ENCODE results near the gene FLT3LG.

Gene FLT3LG

DNA sequence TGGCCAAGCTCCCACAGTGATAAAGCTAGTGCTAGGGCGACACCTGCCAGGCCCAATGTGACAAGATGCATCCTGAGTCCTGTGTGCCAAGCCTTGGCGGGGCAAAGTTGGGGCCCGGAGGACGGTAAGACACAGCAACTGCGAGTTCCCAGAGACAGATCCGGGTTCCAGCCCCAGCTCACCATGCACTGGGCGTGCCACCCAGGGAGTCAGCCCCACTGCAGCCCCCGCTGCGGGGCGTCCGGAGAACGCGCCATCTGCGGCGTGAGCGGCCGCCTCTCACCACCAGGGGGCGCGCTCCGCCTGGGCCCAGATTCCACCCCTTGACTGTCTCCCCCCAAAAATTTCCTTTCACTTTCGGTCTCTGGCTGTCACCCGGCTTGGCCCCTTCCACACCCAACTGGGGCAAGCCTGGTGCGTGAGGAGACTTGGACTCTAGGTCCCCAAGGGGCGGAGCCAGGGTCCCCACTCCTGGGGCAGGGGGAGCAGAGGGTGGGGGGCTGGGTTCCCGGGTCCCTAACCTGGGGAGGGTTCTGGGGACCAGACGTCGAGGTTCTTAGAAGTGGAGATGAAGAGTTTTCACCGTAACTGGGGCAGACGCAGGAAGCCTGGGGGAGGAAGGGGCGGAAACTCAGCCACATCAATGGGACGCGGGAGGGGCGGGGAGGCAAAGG lies at the start of gene FLT3LG:
FLT3LG (plus strand) TSS at position 348 of the 674 bp plus-strand sequence. CDS start 425 bp downstream, outside the sequence.
- DNase-seq: no peak

DNA sequence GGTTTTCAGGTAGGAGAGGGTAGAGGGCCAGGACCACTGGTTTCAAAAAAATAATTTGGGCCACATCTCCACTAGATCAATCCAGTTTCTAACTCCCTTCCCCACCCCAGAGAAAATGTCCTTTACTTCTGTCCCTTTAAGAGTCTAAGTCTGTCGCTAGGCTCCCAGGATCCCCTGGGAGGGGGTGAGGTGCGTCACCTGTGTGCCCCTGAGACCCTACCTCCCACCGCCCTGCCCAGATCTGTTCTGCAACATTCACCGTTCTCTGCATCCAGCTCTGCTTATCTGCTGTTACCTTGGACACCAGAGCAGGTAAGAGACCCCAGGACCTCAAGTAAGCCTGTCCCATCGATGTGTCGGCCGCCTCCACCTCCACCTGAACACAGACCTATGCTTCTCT lies 48.8 kb upstream of the FLT3LG start, which contains the start of gene GFY:
GFY (plus strand) TSS at position 211 of the 400 bp plus-strand sequence. CDS start 1,043 bp downstream, outside the sequence.
- DNase-seq: no peak

- DNase-seq: no peak
Observed at GRCh38 chr19:49425922-49426592, 48.0 kb upstream of the FLT3LG start.

- no peak for DNase-seq
Observed at GRCh38 chr19:49427339-49427738, 46.7 kb upstream of the FLT3LG start.

GRCh38 chr19:49427855-49428546 lies 46.0 kb upstream of the FLT3LG start:
- DNase-seq: no peak

DNA sequence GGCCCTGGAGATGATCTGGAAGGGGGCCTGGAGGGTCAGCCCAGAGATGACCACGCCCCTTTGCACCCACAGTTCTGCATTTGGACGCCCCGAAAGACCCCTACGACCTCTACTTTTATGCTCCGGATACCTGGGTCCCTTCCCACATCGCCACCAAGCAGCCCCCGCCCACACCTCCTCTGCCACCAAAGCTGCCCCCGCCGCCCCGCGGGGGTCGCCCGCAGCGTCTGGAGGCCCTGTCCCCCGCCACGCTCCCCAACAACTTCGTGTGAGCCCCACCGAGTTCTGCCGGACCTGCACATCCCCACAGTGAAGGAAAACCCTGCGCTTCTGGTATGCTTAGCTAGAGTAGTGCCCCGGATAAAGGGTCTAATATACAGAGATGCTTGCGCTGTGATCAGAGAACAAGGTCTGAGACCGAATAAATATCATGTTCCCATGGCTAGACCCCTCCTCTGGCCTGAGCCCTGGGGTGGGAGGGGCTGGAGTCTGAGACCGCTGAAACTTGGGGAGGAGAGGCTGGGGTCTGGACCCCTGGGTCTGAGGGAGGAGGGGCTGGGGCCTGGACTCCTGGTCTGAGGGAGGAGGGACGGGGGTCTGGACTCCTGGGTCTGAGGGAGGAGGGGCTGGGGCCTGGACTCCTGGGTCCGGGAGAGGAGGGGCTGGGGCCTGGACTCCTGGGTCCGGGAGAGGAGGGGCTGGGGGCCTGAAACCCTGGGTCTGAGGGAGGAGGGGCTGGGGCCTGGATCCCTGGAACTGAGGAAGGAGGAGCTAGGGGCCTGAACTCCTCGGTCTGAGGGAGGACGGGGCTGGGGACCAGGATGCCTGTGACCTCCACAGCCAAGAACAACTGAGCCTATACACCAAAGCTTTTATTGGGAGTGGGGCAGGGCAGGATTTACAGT lies 45.2 kb upstream of the FLT3LG start:
- DNase-seq: no peak

- DNase-seq: no peak
Observed at GRCh38 chr19:49430172-49430677, 43.8 kb upstream of the FLT3LG start.

DNA sequence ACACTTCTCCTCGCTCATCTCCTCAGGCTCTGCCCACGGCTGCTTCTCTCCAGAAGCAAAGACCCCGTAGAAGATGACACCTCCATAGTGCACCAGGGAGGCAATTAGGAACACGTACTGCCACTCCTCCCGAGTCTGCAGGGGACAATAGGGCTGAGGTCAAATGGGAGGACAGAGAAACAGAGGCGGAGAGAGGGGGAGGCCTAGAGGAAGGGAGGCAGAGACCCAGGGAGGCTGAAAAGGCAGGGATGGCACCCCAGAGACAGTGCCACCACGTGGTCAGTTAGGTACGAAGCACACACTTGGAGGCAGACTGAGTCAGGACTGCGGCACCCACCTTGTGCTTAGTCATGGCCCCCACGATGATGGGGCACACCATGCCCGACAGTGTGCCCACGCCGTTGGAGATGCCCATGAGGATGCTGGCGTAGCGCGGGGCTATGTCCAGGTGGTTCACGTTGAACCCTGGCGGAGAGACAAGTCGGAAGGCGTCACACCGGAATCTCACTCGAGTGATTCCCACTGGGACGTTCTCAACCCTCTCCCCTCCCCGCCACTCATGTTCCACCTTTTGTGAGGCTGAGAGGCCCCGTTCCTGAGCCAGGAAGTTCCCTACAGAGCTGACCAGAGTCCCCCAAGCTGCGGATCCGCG lies 43.2 kb upstream of the FLT3LG start:
- no peak for DNase-seq

DNA sequence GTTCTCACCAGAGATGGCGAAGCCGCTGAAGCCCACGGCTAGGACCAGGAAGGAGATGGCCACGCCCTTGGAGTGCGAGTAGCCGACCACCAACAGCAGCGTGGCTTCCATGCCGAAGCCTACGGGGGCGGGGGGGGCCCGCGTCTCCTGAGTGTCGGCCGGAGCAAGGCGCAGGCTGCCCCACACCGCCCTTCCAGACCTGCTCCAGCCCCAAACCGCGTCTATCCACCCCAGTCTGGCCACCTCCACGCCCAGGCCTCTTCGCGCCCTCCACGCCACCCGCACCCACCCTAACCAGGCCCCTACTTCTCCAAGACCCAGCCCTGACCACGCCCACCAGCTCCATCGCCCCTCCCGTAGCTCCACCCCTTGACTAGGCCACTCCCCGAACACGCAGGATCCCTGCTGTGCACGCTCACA lies 42.7 kb upstream of the FLT3LG start:
- DNase-seq: no peak

DNA sequence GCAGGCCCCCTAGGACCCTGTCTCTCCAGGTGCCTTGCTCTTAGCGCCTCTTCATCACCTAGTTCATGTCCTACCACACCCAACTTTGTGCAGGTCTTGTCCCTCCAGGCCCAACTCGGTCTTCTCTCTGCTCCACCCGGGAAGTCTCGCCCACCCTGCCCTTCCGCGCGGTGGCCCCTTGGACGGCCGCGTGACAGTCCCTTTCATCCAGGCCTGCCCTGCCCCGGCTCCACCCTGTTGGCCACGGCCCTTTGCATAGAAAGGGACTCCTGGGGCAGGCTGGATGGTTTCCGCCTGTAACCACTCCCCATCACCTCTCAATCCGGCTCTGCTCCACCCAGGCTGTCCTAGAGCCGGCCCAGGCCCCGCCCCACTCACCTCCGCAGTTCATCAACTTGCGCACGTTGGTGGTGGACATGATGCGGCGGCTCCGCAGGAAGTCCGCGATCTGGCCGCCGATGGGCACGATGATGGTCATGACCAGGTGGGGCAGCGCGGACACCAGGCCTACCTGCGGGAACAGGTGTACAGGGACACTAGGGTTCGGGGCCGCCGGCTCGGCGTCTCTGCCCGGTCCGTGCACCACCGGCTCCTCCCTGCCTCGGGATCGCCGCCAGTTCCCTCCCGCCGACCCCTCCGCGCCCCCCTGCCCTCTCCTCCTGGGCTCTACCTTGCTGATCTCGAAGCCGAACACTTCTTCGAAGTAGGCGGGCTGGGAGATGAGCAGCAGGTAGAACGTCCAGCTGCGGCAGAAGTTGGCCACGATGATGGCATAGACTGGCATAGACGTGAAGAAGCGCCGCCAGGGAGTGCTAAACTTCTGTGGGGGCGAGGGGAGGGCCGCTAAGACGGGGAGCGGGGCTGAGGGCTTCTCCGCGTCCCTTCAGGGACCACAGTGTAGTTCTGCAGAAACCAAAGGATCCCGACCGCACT lies 41.6 kb upstream of the FLT3LG start:
- no peak for DNase-seq

- DNase-seq: no peak
Observed at GRCh38 chr19:49433240-49433901, 40.6 kb upstream of the FLT3LG start.

- no peak for DNase-seq
Observed at GRCh38 chr19:49434907-49435583, 39.0 kb upstream of the FLT3LG start.

DNA sequence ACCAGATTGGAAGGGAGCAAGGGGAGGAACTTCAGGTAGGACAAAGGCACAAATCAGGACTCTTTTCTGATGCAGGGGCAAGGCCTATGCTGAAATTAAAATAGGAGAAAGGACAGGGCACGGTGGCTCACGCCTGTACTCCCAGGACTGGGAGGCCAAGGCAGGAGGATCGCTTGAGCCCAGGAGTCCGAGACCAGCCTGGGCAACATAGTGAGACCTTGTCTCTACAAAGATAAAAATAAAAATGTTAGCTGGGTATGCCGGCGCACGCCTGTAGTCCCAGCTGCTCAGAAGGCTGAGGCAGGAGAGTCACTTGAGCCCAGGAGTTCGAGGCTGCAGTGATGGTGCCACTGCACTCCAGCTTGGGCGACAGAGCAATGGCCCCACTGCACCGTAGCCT lies 38.3 kb upstream of the FLT3LG start:
- no peak for DNase-seq

DNA sequence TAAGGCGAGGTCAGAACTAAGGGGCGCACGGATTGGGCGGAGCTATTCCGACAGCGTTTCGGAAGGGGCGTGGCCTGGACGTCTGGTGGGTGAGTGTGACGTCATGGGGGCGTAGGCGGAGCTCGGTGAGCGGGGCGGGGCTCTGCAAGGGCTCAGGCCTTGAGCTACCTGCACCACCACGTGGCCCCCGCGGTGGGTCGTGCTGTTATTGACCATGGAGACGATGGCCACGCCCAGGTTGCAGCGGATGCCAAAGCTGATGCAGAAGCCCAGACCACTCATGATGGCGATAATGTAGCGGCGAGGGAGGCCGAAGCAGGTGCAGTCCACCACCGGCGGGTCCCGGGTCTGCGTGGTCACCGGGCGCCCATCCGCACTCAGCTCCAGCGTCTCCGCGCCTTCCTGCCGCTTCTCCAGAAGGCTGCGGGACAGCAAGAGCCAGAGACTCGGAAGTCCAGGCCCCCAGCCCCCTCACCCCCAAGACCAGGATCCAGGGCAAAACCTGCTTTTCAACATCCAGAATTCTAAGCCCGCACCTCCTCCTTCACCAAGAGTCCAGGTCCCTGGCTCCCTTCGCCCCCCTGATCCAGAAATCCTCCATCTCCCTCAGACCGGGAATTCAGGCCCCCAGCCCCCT lies 37.5 kb upstream of the FLT3LG start:
- no peak for DNase-seq

DNA sequence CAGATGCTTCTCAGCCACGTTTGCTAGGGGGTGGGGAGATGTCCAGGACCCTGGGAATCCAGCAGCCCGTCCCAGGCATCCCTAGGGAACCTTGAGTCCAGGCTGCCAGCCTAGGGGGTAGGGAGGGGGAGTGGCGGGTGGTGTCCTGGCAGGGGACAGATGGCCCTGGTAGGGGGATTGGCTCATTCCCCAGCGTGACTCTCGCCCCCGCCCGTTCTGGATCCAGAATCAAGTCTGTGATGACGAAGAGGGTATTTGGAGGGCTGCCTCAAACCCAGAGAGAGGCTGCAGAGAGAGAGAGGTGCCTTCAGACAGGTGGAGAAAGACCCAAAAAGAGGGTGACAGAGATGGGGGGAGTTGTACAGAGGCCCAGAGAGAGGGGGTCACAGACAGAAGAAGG lies 36.8 kb upstream of the FLT3LG start:
- no peak for DNase-seq

DNA sequence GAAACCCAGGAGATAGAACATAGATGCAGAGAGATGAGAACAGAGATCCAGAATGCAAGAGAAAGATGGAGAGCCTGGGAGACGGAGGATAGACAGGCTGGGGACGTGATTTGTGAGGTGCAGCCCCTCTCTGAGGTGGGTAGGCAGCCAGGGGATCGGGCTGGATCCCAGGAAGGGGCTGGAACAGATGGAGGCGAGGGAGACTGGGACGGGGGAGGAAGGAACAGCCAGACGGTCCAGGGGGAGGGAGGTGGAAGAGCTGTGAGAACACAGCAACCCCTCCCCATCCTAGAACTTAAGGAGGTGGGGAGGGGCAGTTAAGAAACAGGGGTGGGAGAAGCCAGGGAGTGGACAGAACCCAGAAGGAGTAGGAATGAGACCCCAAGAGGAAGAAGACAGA lies 35.8 kb upstream of the FLT3LG start:
- DNase-seq: no peak

DNA sequence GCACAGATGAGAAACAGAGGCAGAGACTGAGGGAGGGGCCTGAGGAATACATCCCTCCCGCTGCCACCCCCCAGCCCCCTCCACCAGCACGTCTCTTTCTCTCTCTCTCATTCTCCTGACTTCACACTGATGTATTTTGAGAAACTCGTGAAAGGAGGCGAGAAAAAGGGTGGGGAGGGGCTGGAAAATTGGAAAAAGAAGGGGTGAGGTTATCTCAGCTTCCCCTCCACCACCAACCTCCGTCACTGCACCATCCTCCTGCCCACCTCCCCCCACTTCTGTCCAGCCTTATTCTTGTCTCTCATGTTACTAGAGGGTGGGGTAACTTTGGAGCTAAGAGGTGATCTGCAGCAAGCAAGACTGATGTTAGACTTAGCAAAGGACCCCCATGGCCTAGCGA lies 34.2 kb upstream of the FLT3LG start:
- DNase-seq: no peak

DNA sequence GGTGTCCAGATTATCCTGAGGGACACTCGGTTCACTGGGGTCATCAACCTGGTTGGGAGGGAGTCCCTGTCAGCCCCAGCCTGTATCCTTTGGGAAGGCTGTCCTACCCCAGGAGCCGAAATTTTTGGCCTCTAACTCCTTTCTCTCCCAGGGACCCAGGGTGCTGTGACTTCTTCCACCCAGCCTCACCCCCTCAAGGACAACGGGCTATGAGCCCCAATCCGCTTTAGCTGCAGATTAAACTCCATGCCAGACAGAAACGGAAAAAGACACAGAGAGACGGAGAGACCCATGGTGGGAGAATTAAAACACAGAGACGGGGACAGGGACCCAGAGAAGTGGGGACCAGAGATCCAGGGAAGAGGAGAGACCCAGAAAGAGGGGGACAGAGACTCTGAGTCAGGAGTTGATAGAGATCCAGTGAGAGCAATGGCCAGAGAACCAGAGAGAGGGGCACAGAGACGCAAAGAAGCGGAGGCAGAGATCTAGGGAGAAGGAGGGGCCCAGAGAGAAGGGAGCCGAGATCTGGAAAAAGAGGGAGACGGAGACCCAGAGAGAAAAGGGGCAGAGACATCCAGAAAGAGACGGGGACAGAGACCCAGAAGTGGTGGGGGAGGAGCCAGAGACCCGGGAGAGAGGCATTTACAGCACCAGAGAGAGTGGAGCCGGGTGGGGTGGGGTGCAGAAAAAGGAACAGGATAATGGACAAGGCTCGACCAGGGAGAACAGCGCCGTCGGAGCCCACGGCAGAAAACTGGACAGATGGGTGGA lies 33.4 kb upstream of the FLT3LG start:
- no peak for DNase-seq
